HUES64 (cell line): ENCODE data around the gene CYTH4.

Experiments used
- H3K27ac ChIP-seq: 2 replicates; pipeline ENCODE4 v1.7.0; 2013; ENCODE audit warnings: low read depth, low read length, inconsistent platforms
- H3K27me3 ChIP-seq: 2 replicates; pipeline ENCODE4 v1.6.1; 2013; ENCODE audit warnings: mild to moderate bottlenecking, low read length; ENCODE audit not compliant: insufficient read depth
- H3K36me3 ChIP-seq: 2 replicates; pipeline ENCODE4 v1.6.1; 2013; ENCODE audit warnings: mild to moderate bottlenecking, low read length; ENCODE audit not compliant: insufficient read depth
- H3K4me1 ChIP-seq: 2 replicates; pipeline ENCODE4 v1.6.1; 2013; ENCODE audit warnings: mild to moderate bottlenecking, low read length, moderate library complexity; ENCODE audit not compliant: insufficient read depth
- H3K4me3 ChIP-seq: 2 replicates; pipeline ENCODE4 v1.5.1; 2013; ENCODE audit warnings: mild to moderate bottlenecking, low read length, moderate library complexity
- H3K9ac ChIP-seq: 2 replicates; pipeline ENCODE4 v1.6.1; 2013; ENCODE audit warnings: mild to moderate bottlenecking, low read depth, low read length
- H3K9me3 ChIP-seq: 2 replicates; pipeline ENCODE4 v1.6.1; 2013; ENCODE audit warnings: low read depth, low read length; ENCODE audit not compliant: insufficient read depth
- WGBS: fragments of 150-250, 120-280 bp; methylation state at CpG from one replicate; pipeline ENCODE4 v1.1.7; 2013; ENCODE audit warnings: missing lambda C conversion rate; 5-methylcytosine and 5-hydroxymethylcytosine counted together

Gene CYTH4

DNA sequence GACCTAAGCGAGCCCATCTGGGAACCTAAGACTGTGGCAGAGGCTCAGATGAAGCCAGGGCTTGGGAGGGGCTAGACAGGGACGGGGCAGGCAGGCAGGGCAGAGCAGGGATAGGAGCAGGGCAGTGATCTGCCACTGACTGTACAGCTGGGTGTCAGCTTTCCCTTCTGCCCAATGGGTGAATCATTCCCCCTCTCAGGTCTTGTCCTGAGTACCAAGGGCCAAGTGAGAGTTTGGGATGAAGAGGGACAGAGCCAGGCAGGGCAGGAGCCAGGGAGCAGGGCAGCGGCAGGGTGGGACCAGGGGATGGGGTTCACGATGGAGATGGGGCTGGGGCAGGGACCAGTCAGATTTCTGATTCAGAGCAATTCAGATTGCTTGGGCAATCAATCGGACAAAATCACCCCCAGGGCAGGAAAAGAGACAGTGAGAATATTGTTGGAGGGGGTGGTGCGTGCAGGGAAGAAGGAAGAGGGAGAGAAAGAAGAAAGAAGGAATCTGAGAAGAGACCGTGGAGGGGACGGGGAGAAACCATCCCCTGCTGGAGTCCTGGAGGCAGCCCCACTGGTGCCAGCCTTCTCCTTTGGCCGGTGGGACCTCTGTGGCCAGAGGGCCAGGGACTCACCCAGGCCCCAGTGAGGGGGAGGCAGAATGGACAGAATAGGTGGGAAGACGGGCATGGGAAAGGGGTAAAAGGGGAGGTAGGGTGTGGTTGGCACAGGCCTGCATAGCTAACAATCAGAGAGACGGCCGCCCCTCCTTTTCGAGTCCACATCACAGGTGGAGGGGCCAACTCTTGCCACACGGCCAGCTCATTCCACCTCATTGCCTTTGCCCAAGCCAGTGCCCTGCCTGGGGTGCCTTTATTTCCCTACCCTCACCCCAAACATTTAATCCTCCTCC is 47.2 kb downstream of the CYTH4 start:
- H3K4me1 ChIP-seq, result 0 out of 2 replicates have a peak, but pooled peaks cover 8% of the 10 kb centered on the region
- no peak overlapping the region for H3K4me3 ChIP-seq
- H3K9ac ChIP-seq, result no peak overlapping the region
- H3K27me3 ChIP-seq, result peaks cover 51% of the 10 kb centered on the region
- H3K27ac ChIP-seq, result no peak overlapping the region
- 80% methylated on average over 14 of the region's 14 CpGs for WGBS
- H3K36me3 ChIP-seq, result no peaks in the 10 kb centered on the region
- no peaks in the 10 kb centered on the region for H3K9me3 ChIP-seq

DNA sequence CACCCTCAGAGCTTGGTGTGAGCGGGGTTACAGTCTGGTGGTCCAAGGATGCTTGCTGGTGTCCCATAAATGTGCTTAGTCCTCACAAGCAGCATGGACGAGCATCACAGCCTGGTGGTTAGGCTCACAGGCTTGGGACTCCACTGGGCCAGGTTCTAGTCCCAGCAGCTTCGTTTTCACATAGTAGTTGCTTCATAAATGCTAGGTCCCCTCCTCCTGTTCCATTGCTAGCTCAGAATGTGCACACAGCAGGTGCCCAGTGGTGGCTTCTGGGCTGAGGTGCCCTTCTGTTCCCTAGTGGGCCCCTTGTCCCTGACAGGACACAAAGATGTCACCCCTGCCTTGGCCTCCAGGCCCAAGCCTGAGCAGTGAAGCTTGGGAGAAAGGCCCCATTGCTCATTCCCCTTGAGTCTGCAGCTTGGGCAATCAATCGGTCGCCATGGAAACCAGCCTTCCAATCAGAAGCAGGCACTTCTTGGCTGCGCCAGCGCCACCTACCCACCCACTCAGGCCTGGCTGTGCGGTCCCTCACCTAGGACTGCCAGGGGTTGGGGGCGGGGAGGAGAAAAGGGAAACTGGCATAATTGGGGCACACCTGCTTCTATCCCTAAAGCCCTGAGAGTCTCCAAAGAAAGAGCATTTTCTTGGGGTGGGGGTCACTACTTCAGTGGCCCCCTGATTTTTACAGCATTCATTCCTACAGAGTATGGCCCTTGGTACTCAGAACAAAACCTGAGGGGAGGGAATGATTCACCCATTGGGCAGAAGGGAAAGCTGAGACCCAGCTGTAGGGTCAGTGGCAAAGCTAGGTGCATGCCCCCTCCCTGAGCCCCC is 48.1 kb downstream of the CYTH4 start:
- Histone ChIP-seq H3K36me3 (no peaks in the 10 kb centered on the region), H3K9ac (no peak overlapping the region), H3K4me1 (peaks cover 9% of the 10 kb centered on the region; the same call in 1 of the 2 replicates), H3K27me3 (peaks cover 51% of the 10 kb centered on the region), H3K9me3 (no peaks in the 10 kb centered on the region), H3K27ac (no peak overlapping the region), H3K4me3 (no peak overlapping the region)
- WGBS, result 36% methylated on average over 9 of the region's 9 CpGs

DNA sequence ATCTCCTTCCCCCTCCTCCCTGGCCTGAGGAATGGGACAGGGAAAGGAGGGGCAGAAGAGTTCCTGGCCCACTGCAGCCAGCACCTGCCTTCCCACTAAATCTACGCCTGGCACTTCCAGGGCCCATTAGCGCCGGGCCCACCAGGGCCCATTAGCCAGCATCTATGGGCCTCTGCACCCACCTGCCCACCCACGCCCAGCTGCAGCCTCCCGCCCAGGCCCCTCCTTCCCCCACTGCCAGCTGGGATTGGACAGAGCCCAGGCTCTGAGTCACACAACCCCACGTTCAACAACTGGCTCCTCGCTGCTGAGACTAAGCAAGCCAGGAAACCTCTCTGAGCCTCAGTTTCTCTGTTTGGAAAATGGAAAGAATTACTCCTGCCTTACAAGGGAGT is 48.7 kb downstream of the CYTH4 start:
- H3K4me3 ChIP-seq, result no peak overlapping the region
- no peak overlapping the region for H3K9ac ChIP-seq
- H3K36me3 ChIP-seq, result no peaks in the 10 kb centered on the region
- H3K9me3 ChIP-seq, result no peaks in the 10 kb centered on the region
- WGBS, result 64% methylated on average over 7 of the region's 7 CpGs
- H3K27me3 ChIP-seq, result peaks cover 53% of the 10 kb centered on the region
- no peak overlapping the region for H3K27ac ChIP-seq
- peaks cover 14% of the 10 kb centered on the region; the same call in 1 of the 2 replicates for H3K4me1 ChIP-seq

DNA sequence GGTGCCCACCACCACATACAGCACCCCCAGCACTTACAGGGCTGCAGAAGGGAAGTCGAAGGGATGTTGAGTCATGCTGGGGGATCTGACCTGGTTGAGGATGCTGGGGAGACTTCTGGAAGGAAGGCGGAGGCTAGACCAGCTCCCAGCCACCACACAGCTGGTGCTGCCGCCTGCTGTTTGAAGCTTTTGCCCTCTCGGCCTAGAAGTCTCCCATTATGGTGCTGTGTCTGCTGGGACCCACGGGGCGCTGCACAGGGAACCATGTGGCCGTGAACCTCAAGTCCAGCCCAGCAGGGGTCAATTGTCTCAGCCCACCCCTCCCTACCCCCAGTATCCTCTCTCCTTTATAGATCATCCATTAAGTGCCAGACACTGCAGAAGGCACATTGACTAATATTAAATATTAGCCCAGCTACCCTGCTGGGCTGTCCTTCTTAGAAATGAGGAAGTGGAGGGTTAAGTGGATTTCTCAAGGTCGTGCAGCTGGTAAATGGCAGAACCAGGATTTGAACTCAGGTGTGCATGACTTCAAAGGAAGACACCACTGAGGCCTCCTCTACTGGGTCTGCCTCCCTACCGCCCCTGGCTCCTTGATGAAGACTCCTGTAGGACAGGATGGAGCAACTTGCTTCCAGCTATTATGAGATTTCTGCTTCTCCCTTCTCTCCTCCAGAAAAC is 49.7 kb downstream of the CYTH4 start:
- H3K9ac ChIP-seq, result no peak overlapping the region
- H3K4me3 ChIP-seq, result no peak overlapping the region

DNA sequence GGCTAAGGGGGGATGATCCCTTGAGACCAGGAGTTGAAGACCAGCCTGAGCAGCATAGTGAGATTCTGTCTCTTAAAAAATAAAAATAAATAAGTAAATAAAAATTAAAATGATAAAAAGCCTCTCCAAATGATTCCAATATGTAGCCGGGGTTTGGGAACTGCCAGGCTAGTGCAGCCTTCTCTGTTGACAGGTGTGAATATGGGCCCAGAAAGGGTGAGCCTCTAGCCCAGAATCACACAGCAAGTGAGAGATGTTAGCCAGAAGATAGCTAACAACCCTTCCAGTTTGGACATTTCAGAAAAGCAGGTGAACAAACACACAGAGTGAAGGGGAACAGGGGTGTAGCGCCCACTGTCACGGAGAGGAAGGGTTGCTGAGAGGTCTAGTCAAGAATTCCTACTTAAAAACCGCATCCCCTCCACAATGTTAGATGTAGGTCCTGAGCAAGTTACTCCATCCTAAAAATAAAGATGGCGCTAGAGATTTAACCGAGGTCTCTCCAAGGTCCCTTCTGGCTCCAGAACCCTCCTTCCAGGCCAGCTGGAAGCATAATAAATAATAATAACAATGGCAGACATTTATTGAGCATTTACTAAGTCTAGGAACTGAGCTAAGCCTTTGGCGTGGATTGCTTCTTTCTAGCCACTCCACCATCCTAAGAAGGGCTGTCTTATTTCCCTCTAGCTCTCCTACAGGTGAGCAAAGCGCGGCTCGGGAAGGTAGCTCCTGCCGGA is 51.6 kb downstream of the CYTH4 start:
- WGBS, result 23% methylated on average over 9 of the region's 11 CpGs
- no peaks in the 10 kb centered on the region for H3K36me3 ChIP-seq
- peaks cover 14% of the 10 kb centered on the region; the same call in 1 of the 2 replicates for H3K4me1 ChIP-seq
- H3K9me3 ChIP-seq, result no peaks in the 10 kb centered on the region
- H3K4me3 ChIP-seq, result peak overlapping the region; percentile 48
- H3K27me3 ChIP-seq, result peaks cover 44% of the 10 kb centered on the region
- H3K27ac ChIP-seq, result no peak overlapping the region
- no peak overlapping the region for H3K9ac ChIP-seq

More for the DNA sequence above, 49.7 kb downstream of the CYTH4 start:
- Histone ChIP-seq H3K9me3 (no peaks in the 10 kb centered on the region), H3K36me3 (no peaks in the 10 kb centered on the region), H3K27me3 (peaks cover 51% of the 10 kb centered on the region), H3K4me1 (peaks cover 14% of the 10 kb centered on the region; the same call in 1 of the 2 replicates), H3K27ac (no peak overlapping the region)
- WGBS, result 83% methylated on average over 9 of the region's 9 CpGs

DNA sequence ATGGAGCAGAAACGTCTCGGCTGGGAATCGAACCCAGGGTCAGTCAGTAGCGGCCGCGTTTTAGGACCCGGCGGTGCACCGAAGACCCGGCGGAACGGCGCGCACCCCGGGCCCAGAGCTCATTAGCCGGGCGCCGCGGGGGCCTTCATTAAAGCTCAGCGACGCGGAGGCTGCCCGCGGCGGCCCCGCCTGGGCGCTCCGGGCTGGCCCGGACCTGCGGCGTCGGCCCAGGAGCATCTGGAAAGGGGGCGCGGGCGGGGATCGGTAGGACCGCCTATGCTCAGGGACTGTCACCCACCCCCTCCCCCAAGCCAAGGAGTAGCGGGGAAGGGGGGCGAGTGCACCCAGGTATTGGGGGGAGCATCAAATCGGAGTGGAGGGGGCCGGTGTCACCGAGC is 52.2 kb downstream of the CYTH4 start:
- peaks cover 14% of the 10 kb centered on the region; the same call in 1 of the 2 replicates for H3K4me1 ChIP-seq
- H3K9me3 ChIP-seq, result no peaks in the 10 kb centered on the region
- H3K27ac ChIP-seq, result no peak overlapping the region
- H3K4me3 ChIP-seq, result peak overlapping the region; percentile 48
- no peaks in the 10 kb centered on the region for H3K36me3 ChIP-seq
- no peak overlapping the region for H3K9ac ChIP-seq
- WGBS, result 2% methylated on average over 37 of the region's 42 CpGs
- H3K27me3 ChIP-seq, result peaks cover 42% of the 10 kb centered on the region

DNA sequence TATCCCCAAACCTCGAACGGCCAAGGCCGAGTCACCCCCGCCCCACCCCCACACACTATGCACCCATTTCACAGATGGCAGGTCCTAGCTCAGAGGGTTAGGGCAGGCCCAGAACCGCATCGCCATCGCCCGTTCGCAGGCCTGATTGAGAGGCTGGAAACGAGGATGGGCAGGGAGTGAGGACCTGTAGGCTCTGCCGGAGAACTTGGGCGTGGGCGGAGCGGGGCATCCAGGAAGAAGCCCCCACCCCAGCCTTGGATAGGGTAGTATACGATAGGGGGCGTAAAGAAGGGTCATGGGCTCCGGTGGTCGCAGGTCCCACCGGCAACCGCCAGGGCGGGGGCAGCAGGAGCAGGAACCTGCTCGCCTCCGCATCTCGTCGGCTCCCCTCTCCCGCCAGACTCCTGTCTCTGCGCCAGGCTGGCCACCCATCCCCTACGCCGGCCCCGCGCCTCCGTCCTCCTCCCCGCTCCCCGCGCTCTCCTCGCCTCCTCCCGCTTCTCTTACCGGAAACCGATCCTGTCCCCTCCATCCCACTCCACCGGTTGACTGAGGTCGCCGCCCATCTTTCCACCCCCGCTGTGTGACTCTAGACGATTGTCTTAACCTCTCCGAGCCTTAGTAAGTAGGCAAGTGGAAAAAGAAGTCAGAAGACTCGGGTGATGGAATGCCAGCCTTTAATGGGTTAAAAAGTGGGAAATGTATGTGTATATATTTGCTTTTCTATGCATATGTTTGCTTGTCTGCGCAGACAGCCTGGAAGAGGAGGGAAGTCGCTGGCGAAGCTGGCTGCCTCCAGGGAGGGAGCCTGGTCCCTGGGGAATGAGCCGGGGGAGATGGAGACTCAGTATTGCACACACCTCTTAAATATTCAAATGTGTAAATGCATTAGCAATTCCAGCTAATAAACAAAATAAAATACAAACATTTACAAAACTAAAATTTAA is 52.8 kb downstream of the CYTH4 start:
- Histone ChIP-seq H3K4me1 (peaks cover 14% of the 10 kb centered on the region; the same call in 1 of the 2 replicates), H3K27me3 (peaks cover 42% of the 10 kb centered on the region), H3K9me3 (no peaks in the 10 kb centered on the region), H3K27ac (no peak overlapping the region), H3K36me3 (no peaks in the 10 kb centered on the region), H3K4me3 (peak overlapping the region; percentile 48), H3K9ac (no peak overlapping the region)
- 2% methylated on average over 49 of the region's 50 CpGs for WGBS

DNA sequence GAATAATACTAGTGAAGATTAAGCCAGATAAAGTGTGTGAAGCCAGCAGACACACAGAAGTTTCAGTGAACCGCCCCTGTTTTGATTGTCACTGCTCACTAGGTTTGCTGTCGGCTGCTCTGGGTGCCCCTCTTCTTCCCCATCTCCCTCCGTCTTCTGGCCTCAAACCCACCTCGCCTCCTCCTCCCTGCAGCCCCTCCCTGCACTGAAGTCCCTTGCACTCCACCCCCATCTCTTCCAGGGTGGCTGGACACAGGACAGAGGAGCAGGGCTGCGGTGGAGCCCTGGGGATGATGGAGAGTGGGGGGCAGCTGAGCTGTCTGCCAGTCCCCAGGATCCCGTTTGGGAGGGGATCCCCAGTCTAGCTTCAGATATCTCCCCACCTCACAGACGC is 53.5 kb downstream of the CYTH4 start:
- Histone ChIP-seq H3K27ac (no peak overlapping the region), H3K27me3 (peaks cover 42% of the 10 kb centered on the region), H3K36me3 (no peaks in the 10 kb centered on the region), H3K4me3 (peak overlapping the region; percentile 48; the same call in 1 of the 2 replicates), H3K4me1 (peaks cover 14% of the 10 kb centered on the region; the same call in 1 of the 2 replicates), H3K9ac (no peak overlapping the region), H3K9me3 (no peaks in the 10 kb centered on the region)
- WGBS, result 12% methylated on average over 5 of the region's 7 CpGs

DNA sequence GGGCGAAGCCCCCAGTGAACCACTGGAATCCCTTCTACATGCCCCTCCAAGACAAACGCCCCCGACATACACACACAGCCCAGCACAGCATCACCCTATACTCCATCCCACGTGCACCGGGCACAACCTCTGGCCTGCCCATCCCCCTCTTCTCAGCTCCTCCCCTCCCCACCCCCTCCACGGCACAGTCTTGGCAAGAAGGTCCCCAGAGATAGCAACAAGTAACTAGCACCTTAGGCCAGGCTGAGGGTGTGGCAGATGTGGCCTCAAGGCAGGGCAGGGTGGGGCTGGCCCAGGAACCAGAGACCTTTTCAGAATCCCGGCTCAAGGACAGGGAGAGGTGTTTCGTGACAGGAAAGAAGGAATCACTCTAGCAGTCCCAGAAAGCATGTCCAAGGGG is 54.3 kb downstream of the CYTH4 start:
- no peaks in the 10 kb centered on the region for H3K9me3 ChIP-seq

More for the DNA sequence above, 54.3 kb downstream of the CYTH4 start:
- Histone ChIP-seq H3K9ac (no peak overlapping the region), H3K27me3 (peaks cover 42% of the 10 kb centered on the region), H3K4me1 (peaks cover 14% of the 10 kb centered on the region; the same call in 1 of the 2 replicates), H3K36me3 (no peaks in the 10 kb centered on the region), H3K4me3 (no peak overlapping the region), H3K27ac (no peak overlapping the region)
- WGBS, result 58% methylated on average over 8 of the region's 8 CpGs
